HL-60 (cell line): ENCODE data around the gene GRAMD2B.

Source experiments
- DNase-seq, 2 experiments: peaks; one replicate each; pipeline ENCODE4 v3.0.0-alpha.2; 2010 to 2020; ENCODE audit warnings: low read depth in 1 of 2, low spot score in 1 of 2
- H3K27ac ChIP-seq: fragments of 250-450 bp; sonication (Bioruptor Pico); replicated peaks from 2 replicates; pipeline ENCODE4 v1.5.1; 2020; ENCODE audit warnings: mild to moderate bottlenecking, moderate library complexity
- H3K27me3 ChIP-seq: fragments of 250-450 bp; sonication (Bioruptor Pico); 2 replicates; pipeline ENCODE4 v1.5.1; 2021; ENCODE audit warnings: mild to moderate bottlenecking, moderate library complexity; ENCODE audit not compliant: insufficient read depth, poor library complexity, severe bottlenecking
- H3K4me3 ChIP-seq: replicated peaks from 2 replicates; pipeline ENCODE4 v1.5.1; 2011; ENCODE audit warnings: mild to moderate bottlenecking, control low read depth, low read length; ENCODE audit not compliant: insufficient read depth
- CTCF ChIP-seq: IDR thresholded peaks from one replicate; pipeline ENCODE4 v1.5.1; 2011; ENCODE audit warnings: low read length, control low read depth, inconsistent platforms; ENCODE audit not compliant: insufficient read depth
- GABPA ChIP-seq: IDR thresholded peaks from 2 replicates; pipeline ENCODE4 v1.6.1; 2012; ENCODE audit warnings: low read depth
- POLR2AphosphoS5 ChIP-seq: IDR thresholded peaks from 2 replicates; pipeline ENCODE4 v1.6.1; 2012; ENCODE audit warnings: low read depth
- REST ChIP-seq: IDR thresholded peaks from 2 replicates; pipeline ENCODE4 v1.6.1; 2012; ENCODE audit warnings: low read depth; ENCODE audit not compliant: insufficient replicate concordance
- SPI1 ChIP-seq: IDR thresholded peaks from 2 replicates; pipeline ENCODE4 v1.6.1; 2012; ENCODE audit warnings: low read depth, mild to moderate bottlenecking, borderline replicate concordance

The GRAMD2B gene

GRCh38 chr5:126455728-126456127 is 32.5 kb downstream of the GRAMD2B start:
- DNase-seq: no peak
- Histone ChIP-seq H3K27me3 (no peaks in the 10 kb centered on the region), H3K27ac (no peak overlapping the region), H3K4me3 (no peak overlapping the region)
- TF ChIP-seq GABPA (no peak), CTCF (no peak), REST (no peak), SPI1 (no peak), POLR2AphosphoS5 (no peak)

DNA sequence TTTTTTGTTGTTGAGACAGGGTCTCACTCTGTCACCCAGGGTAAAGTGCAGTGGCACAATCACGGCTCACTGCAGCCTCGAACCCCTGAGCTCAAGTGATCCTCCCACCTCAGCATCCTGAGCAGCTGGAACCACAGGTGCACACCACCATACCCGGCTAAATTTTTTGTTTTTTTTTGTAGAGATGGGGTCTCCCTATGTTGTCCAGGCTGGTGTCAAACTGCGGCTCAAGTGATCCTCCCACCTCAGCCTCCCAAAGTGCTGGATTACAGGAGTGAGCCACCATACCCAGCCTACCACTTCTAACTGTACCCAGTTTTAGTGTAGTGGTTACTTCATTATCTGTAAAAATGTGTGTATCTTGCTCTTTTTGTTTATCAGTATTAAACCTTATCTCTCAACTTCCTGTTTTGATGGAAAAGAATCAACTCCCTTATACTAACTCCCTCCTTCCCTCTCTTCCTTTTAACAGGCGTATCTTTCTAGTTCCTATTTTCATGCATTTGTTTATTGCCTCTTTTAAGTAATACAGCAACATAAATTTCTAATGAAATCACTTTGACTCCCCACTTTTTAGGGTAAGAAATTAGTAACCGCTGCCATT is 33.1 kb downstream of the GRAMD2B start:
- TF ChIP-seq REST: no peak
- no peak for TF ChIP-seq POLR2AphosphoS5
- TF ChIP-seq SPI1: no peak
- no peak for TF ChIP-seq CTCF
- no peak for TF ChIP-seq GABPA

DNA sequence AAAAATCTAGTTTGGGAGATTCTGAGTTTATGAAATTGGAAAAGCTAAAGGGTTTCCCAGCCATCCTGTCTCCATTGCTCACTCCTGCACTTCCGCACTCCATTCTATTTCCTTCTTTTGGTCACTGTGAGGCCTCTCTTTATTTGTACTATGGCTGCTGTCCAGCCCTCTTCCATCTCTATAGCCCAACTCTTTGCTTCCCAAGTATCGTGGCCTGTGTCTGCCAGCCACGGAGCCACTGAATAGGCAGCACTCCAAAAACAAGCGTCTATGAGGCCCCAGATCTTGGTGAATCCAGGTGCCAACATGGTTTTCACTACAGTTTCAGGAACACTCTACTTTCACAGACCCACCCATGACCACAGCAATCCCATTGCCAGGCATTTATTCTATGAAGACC is 37.2 kb downstream of the GRAMD2B start:
- Histone ChIP-seq H3K27me3 (no peaks in the 10 kb centered on the region), H3K4me3 (no peak overlapping the region), H3K27ac (no peak overlapping the region)
- TF ChIP-seq GABPA (no peak), POLR2AphosphoS5 (no peak), SPI1 (no peak), CTCF (no peak), REST (no peak)
- no peak for DNase-seq

More for the DNA sequence above, 33.1 kb downstream of the GRAMD2B start:
- Histone ChIP-seq H3K27ac (no peak overlapping the region), H3K27me3 (no peaks in the 10 kb centered on the region), H3K4me3 (no peak overlapping the region)
- no peak for DNase-seq
